ENCODE measurements around the gene LGALS7.
"Not testable (repeated sequence)": the region's sequence is repeated elsewhere in the genome, so short reads cannot be mapped to it uniquely, and the experiment has no call there.

The LGALS7 gene

GRCh38 chr19:38773469-38774177, at the start of gene LGALS7:
Gene LGALS7, minus strand, starts transcription at chr19:38773517. Its CDS starts 25 bp downstream, at chr19:38773492.
- DNase-seq (ENCODE audit: low read depth in 2 of 2): no peak

GRCh38 chr19:38821230-38821825, 48.0 kb upstream of the LGALS7 start:
- not testable (repeated sequence) for DNase-seq (ENCODE audit: low read depth in 2 of 2)

DNA sequence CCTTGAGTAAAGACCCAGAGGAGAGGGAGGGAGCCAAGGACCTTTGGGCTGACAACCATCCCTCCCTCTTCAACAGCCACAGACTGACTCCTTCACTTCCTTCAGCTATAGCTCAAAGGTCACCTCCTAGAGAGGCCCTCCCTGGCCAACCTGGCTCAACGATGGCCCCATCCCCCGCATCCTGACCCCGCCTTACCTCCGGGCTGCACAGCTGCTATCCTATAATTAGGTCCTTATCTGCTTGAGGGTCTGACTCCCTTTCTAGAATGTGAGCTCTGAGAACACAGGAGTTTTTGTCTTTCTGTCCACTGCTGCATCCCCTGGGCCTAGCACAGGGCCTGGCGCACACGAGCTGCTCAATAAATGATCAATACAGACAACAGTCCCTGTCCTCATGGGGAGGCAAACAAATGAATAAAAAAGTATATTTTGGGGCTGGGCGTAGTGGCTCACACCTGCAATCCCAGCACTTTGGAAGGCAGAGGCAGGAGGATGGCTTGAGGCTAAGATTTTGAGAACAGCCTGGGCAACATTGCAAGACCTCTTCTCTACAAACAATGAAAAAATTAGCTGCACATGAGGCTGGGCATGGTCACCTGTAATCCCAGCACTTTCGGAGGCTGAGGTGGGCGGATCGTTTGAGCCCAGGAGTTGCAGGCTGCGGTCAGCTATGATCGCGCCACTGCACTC, 46.1 kb upstream of the LGALS7 start:
- DNase-seq (ENCODE audit: low read depth in 2 of 2): no peak

- DNase-seq (ENCODE audit: low read depth in 2 of 2): no peak
These were observed 43.8 kb upstream of the LGALS7 start for GRCh38 chr19:38817081-38817480.

DNA sequence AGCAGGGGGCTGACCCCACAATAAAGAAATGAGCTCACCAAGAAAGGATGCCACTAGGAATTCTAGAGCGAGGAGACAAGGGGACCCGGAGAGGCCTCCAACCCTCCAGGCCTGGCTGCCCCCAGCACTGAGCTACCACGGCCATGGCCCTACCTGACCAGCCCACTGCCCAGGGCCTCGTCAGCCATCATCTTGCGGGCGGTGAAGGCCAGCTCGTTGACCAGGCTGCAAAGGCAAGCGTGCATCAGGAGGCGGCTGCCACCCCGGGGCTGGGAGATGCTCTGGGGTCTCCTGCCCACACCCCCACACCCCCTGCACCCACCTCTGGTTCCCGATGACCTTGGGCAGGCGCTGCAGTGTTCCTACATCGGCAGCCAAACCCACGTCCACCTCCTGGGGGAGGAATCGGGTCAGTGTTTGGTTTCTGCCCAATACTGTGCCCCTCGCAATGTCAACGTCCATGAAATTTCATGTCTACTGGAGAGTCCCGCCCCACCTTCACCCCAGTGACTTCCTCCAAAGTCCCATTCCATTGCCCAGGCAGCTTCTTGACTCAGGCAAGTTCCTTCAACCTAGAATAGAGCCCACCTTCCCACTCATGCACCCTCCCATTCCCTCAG, 42.9 kb upstream of the LGALS7 start:
- no peak for DNase-seq (ENCODE audit: low read depth in 2 of 2)

DNA sequence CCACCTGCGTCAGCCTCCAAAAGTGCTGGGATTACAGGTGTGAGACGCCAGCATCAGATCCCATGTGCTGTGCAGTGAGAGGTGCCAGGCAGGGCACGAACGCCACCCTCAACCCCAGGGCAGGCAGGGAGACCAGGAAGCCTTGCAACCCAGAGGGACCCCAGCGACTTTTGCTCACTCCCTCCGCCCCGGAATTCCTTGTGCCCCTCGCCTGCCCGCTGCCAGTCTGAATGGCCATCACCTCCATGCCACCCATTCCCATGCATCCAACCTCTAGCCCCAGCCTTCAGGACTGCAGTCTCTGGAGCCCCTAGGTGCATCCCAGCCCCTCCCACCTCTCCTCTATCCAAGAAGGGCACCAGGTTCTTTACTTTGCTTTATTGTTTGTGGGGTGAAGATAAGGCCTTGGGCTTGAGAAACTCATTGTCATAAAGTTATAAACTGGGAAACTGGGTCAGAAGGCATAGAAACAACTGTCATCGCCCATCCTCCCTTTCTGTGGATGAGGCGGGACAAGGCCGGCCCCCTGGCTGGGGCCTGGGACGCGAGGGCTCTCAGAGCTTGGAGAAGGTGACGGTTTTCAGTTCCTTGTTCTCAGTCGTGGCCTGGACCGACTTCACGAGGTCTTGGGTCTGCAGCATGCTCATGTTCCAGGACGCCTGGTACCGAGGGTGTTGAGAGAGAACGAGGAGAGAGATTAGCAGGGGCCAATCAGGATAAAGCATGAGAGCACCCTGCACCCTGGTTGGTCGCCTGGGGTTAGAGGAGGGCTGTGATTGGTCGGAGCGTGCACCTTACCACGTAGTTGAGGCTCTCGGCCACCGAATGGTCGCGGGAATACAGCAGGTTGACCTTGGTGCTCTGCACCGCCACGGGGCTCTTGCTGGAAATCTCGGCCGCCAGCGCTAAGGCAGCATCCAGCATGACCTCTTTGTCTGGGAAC, 42.0 kb upstream of the LGALS7 start:
- no peak for DNase-seq (ENCODE audit: low read depth in 2 of 2)

DNA sequence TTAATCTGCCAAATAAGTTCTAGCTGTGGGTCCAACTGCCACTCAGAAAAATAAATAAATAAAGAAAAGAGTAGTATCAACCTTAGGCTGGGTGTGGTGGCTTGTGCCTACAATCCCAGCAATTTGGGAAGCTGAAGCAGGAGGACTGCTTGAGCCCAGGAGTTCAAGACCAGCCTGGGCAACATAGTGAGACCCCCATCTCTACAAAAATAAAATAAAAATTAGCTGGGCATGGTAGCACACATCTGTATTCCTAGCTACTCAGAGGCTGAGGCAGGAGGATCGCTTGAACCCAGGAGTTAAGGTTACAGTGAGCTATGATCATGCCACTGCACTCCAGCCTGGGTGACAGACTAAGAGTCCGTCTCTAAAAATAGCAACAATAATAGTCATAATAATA, 40.6 kb upstream of the LGALS7 start:
- DNase-seq (ENCODE audit: low read depth in 2 of 2): not testable (repeated sequence)

DNA sequence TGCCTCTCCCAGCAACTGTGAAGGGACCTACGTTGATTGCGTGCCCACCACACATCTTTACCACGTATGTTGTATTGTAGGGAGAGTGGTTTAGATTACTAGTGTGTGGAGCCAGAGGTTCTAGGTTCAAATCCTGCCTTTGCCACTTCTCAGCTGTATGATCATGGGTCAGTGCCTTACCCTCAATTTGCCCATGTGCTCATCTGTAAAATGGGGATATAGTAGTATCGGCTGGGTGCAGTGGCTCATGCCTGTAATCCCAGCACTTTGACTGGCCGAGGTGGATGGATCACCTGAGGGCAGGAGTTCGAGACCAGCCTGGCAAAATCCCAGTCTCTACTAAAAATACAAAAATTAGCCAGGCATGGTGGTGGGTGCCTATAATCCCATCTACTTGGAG, 40.0 kb upstream of the LGALS7 start:
- no peak for DNase-seq (ENCODE audit: low read depth in 2 of 2)

DNA sequence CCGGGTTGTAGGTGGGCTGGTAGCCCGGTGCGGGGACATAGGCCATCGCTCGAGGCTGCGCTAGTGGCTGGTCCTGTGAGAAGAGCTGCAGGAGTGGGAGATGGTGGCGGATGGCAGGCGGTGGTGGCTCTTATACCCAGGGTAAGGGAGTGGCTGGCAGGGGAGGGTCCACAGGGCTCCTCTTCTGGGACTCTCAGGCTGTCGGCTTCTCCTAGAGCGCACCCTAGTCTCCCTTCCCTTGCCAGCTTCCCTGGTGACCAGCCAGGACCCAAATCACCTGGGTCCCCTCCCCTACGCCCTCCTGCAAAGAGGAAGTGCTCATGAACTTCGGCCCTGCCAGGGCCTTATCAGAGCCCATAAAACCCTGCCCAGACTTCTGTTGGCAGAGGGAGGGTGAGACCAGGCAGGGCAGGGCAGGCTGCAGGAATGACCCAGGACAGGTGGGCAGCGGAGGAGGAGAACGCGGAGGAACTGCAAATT, 39.6 kb upstream of the LGALS7 start, which contains the start of gene LGALS4:
LGALS4 (minus strand) TSS at position 105 of the 480 bp plus-strand sequence; CDS start at position 46, 59 bp downstream.
- no peak for DNase-seq (ENCODE audit: low read depth in 2 of 2)

GRCh38 chr19:38812009-38812840, 38.9 kb upstream of the LGALS7 start:
- no peak for DNase-seq (ENCODE audit: low read depth in 2 of 2)

GRCh38 chr19:38809592-38810252, 36.4 kb upstream of the LGALS7 start:
- no peak for DNase-seq (ENCODE audit: low read depth in 2 of 2)

- DNase-seq (ENCODE audit: low read depth in 2 of 2): no peak
These were observed 35.4 kb upstream of the LGALS7 start for GRCh38 chr19:38808741-38809140.

- not testable (repeated sequence) for DNase-seq (ENCODE audit: low read depth in 2 of 2)
These were observed 34.2 kb upstream of the LGALS7 start for GRCh38 chr19:38807374-38808098.

- DNase-seq (ENCODE audit: low read depth in 2 of 2): no peak
These were observed 33.1 kb upstream of the LGALS7 start for GRCh38 chr19:38806371-38806770.

- DNase-seq (ENCODE audit: low read depth in 2 of 2): no peak
These were observed 31.9 kb upstream of the LGALS7 start for GRCh38 chr19:38805180-38805579.

GRCh38 chr19:38803543-38803942, 30.2 kb upstream of the LGALS7 start:
- DNase-seq (ENCODE audit: low read depth in 2 of 2): no peak

DNA sequence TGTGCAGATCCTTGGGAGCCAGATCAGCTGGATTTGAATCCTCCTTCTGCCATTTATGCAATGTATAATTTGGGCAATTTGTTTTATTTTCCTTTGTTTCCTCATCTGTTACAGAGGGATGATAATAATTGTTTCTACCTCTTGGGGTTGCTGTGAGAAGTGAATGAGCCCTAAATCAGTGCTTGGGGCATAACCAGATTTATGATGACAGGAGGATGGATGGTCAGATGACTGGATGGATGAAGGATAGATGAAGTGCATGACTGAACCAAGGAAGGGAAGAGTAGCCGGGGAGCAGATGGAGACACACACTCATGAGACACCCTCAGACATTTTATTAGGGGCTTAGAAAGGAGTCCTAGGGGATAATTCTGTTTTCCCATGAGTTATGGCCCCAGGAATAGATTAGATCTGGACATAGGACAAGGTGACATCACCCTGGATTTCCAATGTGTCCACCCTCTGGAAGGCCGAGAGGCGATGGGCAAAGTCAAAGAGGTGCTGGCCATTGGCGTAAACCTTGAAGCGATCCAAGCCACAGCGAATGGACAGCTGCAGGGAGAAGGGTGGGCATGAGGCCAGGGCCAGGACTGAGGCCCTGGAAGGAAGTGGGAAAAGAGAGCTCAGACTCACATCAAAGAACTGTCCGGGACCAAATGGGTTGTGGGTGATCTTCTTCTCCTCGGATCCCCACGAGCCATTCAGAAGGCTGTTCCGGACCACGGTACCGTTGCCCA, 28.2 kb upstream of the LGALS7 start:
- no peak for DNase-seq (ENCODE audit: low read depth in 2 of 2)

Measured in activated CD4-positive, alpha-beta T cell treated with anti-CD3 and anti-CD28 coated beads for 24 hours (primary cell).